ENCODE data around the gene CADM1. TPM values are rescaled to one million over a fixed set of nuclear protein-coding genes. Genes with fewer than 3 reads are reported as not detected.

Gene CADM1
- polyA plus RNA-seq, 1 donor (not counting 4 experiments of a cell fraction or from before 2014, with no cell fraction given), result 9.5 TPM

DNA sequence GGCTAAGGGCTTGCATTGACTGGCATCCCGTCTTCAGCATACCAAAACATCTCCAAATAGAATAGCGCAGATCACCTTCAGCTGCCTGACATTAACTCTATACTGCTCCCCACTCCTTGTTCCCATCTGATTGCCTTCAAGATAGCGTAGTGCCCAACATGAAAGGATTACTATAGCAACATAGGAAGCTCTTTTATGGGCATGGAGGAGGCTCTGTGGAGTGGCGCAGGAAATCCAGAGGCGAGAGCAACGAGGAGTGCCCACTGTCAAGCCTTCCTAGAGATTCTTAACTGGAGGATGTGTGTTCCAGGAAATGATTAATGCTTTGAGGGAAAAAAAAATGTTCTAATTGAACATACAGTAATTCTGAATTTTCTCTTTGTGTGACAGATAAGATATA is 213.3 kb downstream of the CADM1 start:
- no peaks in the 10 kb centered on the region for H4K20me1 ChIP-seq (ENCODE audit: control insufficient read depth, extremely low read depth, insufficient read depth, low read length)
- no peaks in the 10 kb centered on the region for H3K36me3 ChIP-seq (ENCODE audit: control insufficient read depth in 2 of 2, extremely low read depth in 1 of 2, insufficient read depth in 2 of 2, low read length in 2 of 2)
- no peak overlapping the region for H3K4me2 ChIP-seq (ENCODE audit: control insufficient read depth, extremely low read depth, insufficient read depth, low read depth, low read length)
- no peak overlapping the region for H3K9ac ChIP-seq (ENCODE audit: control insufficient read depth, extremely low read depth, insufficient read depth, low read length)
- no peak overlapping the region for H2AFZ ChIP-seq (ENCODE audit: control insufficient read depth, low read length)
- H3K79me2 ChIP-seq (ENCODE audit: control insufficient read depth, insufficient read depth, low read length), result no peaks in the 10 kb centered on the region
- no peaks in the 10 kb centered on the region for H3K9me3 ChIP-seq (ENCODE audit: control insufficient read depth, low read depth, low read length)
- no peak overlapping the region for H3K4me3 ChIP-seq (ENCODE audit: control insufficient read depth in 2 of 3, extremely low read depth in 1 of 3, insufficient read depth in 2 of 3, low read depth in 1 of 3, low read length in 3 of 3)
- no peak for DNase-seq (ENCODE audit: low read depth, low spot score)
- FAIRE-seq, result no peak
- TF ChIP-seq EZH2 (IDR thresholded peaks at IDR 0.05; ENCODE audit: low read length), result no peak
- TF ChIP-seq, protein P1, sequence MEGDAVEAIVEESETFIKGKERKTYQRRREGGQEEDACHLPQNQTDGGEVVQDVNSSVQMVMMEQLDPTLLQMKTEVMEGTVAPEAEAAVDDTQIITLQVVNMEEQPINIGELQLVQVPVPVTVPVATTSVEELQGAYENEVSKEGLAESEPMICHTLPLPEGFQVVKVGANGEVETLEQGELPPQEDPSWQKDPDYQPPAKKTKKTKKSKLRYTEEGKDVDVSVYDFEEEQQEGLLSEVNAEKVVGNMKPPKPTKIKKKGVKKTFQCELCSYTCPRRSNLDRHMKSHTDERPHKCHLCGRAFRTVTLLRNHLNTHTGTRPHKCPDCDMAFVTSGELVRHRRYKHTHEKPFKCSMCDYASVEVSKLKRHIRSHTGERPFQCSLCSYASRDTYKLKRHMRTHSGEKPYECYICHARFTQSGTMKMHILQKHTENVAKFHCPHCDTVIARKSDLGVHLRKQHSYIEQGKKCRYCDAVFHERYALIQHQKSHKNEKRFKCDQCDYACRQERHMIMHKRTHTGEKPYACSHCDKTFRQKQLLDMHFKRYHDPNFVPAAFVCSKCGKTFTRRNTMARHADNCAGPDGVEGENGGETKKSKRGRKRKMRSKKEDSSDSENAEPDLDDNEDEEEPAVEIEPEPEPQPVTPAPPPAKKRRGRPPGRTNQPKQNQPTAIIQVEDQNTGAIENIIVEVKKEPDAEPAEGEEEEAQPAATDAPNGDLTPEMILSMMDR (optimal IDR thresholded peaks at IDR 0.05 in 1 of 3, IDR thresholded peaks at IDR 0.05 in 1 of 3, conservative IDR thresholded peaks at IDR 0.05 in 1 of 3; ENCODE audit: extremely low read depth in 1 of 3, insufficient read depth in 2 of 3, low read length in 3 of 3), result no peak
- H3K27me3 ChIP-seq (ENCODE audit: control insufficient read depth, extremely low read depth, insufficient read depth, low read length), result no peaks in the 10 kb centered on the region
- H3K4me1 ChIP-seq (ENCODE audit: control insufficient read depth, extremely low read depth, insufficient read depth, low read length), result no peaks in the 10 kb centered on the region
- no peak overlapping the region for H3K27ac ChIP-seq (ENCODE audit: control insufficient read depth, insufficient read depth, low read length)
- dilution Hi-C loops (cut with MboI; ENCODE audit: extremely low pct_ligation_motif_present, low sequenced_read_pairs), result no loop called here
- H3K9me1 ChIP-seq (ENCODE audit: control insufficient read depth, extremely low read depth, insufficient read depth, low read length), result no peaks in the 10 kb centered on the region

DNA sequence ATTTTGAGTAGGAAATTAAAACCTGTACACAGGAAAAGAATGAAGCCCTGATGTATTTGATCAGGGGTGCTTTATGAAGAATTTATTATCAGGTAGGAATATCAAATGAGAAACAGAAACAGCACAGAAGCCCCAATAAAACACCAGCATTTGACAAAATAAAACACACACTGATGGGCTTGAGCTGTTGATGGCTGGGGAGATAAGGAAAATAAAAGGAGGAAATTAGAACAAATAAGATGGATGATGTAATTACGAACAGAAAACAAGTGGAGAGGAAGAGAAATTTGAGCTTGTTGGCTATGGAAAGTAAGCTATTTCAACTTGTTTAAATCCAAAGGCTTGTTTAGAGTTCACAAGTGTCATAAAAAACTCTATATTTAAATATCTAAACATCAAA is 213.7 kb downstream of the CADM1 start:
- no peaks in the 10 kb centered on the region for H3K27me3 ChIP-seq (ENCODE audit: control insufficient read depth, extremely low read depth, insufficient read depth, low read length)
- H3K9me1 ChIP-seq (ENCODE audit: control insufficient read depth, extremely low read depth, insufficient read depth, low read length), result no peaks in the 10 kb centered on the region
- TF ChIP-seq, protein P1 (optimal IDR thresholded peaks at IDR 0.05 in 1 of 3, IDR thresholded peaks at IDR 0.05 in 1 of 3, conservative IDR thresholded peaks at IDR 0.05 in 1 of 3; ENCODE audit: extremely low read depth in 1 of 3, insufficient read depth in 2 of 3, low read length in 3 of 3), result no peak
- no peak for TF ChIP-seq EZH2 (IDR thresholded peaks at IDR 0.05; ENCODE audit: low read length)
- no peak overlapping the region for H3K9ac ChIP-seq (ENCODE audit: control insufficient read depth, extremely low read depth, insufficient read depth, low read length)
- H3K27ac ChIP-seq (ENCODE audit: control insufficient read depth, insufficient read depth, low read length), result no peak overlapping the region
- no peak overlapping the region for H2AFZ ChIP-seq (ENCODE audit: control insufficient read depth, low read length)
- H3K4me2 ChIP-seq (ENCODE audit: control insufficient read depth, extremely low read depth, insufficient read depth, low read depth, low read length), result no peak overlapping the region
- FAIRE-seq (no peak), DNase-seq (ENCODE audit: low read depth, low spot score) (no peak)
- H4K20me1 ChIP-seq (ENCODE audit: control insufficient read depth, extremely low read depth, insufficient read depth, low read length), result no peaks in the 10 kb centered on the region
- H3K9me3 ChIP-seq (ENCODE audit: control insufficient read depth, low read depth, low read length), result no peaks in the 10 kb centered on the region
- H3K79me2 ChIP-seq (ENCODE audit: control insufficient read depth, insufficient read depth, low read length), result no peaks in the 10 kb centered on the region
- H3K36me3 ChIP-seq (ENCODE audit: control insufficient read depth in 2 of 2, extremely low read depth in 1 of 2, insufficient read depth in 2 of 2, low read length in 2 of 2), result no peaks in the 10 kb centered on the region
- no peak overlapping the region for H3K4me3 ChIP-seq (ENCODE audit: control insufficient read depth in 2 of 3, extremely low read depth in 1 of 3, insufficient read depth in 2 of 3, low read depth in 1 of 3, low read length in 3 of 3)
- no peaks in the 10 kb centered on the region for H3K4me1 ChIP-seq (ENCODE audit: control insufficient read depth, extremely low read depth, insufficient read depth, low read length)
- dilution Hi-C loops (cut with MboI; ENCODE audit: extremely low pct_ligation_motif_present, low sequenced_read_pairs), result no loop called here

Measured in keratinocyte (primary cell).